Esophagus muscularis mucosa (tissue), 4 donors: Measurements from ENCODE around the gene PRDX5. TPM values are rescaled to one million over a fixed set of nuclear protein-coding genes. Genes with fewer than 3 reads are reported as not detected.

ENCODE experiments used
- DNase-seq: peaks from one replicate; pipeline ENCODE4 v3.0.0-alpha.2; 2017; ENCODE audit errors: extremely low spot score
- H3K27ac ChIP-seq, 4 donors: fragments of 200-600 bp; sonication (generic); replicated peaks in 1 of 4; 1 replicate in 3 of 4; 2 replicates in 1 of 4; pipeline ENCODE4 v1.5.1; 2016 to 2019; ENCODE audit warnings: mild to moderate bottlenecking in 1 of 4
- H3K27me3 ChIP-seq, 4 donors: fragments of 200-600 bp; sonication (generic); one replicate each; pipeline versions ENCODE4 v1.5.1 to v1.6.0; 2016 to 2019
- H3K36me3 ChIP-seq, 4 donors: fragments of 200-600 bp; sonication (generic); one replicate each; pipeline ENCODE4 v1.5.1; 2016 to 2019
- H3K4me1 ChIP-seq, 4 donors: fragments of 200-600 bp; sonication (generic); one replicate each; pipeline ENCODE4 v1.5.1; 2016 to 2019
- H3K4me3 ChIP-seq, 4 donors: fragments of 200-600 bp; sonication (generic); 1 replicate in 2 of 4; 2 replicates in 2 of 4; pipeline ENCODE4 v1.5.1; 2016 to 2019; ENCODE audit warnings: mild to moderate bottlenecking in 4 of 4, moderate library complexity in 1 of 4
- H3K9me3 ChIP-seq, 4 donors: fragments of 200-600 bp; sonication (generic); 1 replicate in 3 of 4; 2 replicates in 1 of 4; pipeline ENCODE4 v1.5.1; 2016 to 2019
- EP300 ChIP-seq: sonication (generic); formaldehyde crosslinking; IDR thresholded peaks from one replicate; pipeline ENCODE4 v1.6.1; 2017; ENCODE audit warnings: antibody characterized with exemption
- POLR2A ChIP-seq: fragments of 450-650 bp; IDR thresholded peaks from one replicate; pipeline ENCODE4 v1.6.1; 2017; ENCODE audit warnings: antibody characterized with exemption, moderate library complexity, mild to moderate bottlenecking, low read depth
- POLR2AphosphoS5 ChIP-seq, 2 donors: sonication (generic); formaldehyde crosslinking; IDR thresholded peaks; one replicate each; pipeline ENCODE4 v1.6.1; 2017; ENCODE audit warnings: antibody characterized with exemption in 2 of 2
- WGBS: methylation state at CpG from one replicate; pipeline ENCODE4 v1.1.5; 2018; 5-methylcytosine and 5-hydroxymethylcytosine counted together
- intact Hi-C: fragments of 100-400 bp; cut with DNase I; formaldehyde crosslinking; loops from one replicate; pipeline ENCODE4 v1.15.1; 2023
- total RNA-seq, 4 donors: library from RNA; depleted of rRNA; stranded (reverse); fragments of >200 nt; gene quantifications; one replicate each; pipeline versions ENCODE4 v1.1.0 to v1.2.1, GENCODE V29; 2016
- TF ChIP-seq, protein P1 (sequence below), 3 experiments: fragments of 200-600 bp in 2 of 3; fragments of 450-650 bp in 1 of 3; sonication (generic) in 2 of 3; IDR thresholded peaks; one replicate each; pipeline ENCODE4 v1.5.1; 2017 to 2019; ENCODE audit warnings: antibody characterized with exemption in 3 of 3, mild to moderate bottlenecking in 2 of 3, moderate library complexity in 1 of 3

The PRDX5 gene
- total RNA-seq, 4 donors from 2014 or later: 144 to 178 (median 155) TPM

DNA sequence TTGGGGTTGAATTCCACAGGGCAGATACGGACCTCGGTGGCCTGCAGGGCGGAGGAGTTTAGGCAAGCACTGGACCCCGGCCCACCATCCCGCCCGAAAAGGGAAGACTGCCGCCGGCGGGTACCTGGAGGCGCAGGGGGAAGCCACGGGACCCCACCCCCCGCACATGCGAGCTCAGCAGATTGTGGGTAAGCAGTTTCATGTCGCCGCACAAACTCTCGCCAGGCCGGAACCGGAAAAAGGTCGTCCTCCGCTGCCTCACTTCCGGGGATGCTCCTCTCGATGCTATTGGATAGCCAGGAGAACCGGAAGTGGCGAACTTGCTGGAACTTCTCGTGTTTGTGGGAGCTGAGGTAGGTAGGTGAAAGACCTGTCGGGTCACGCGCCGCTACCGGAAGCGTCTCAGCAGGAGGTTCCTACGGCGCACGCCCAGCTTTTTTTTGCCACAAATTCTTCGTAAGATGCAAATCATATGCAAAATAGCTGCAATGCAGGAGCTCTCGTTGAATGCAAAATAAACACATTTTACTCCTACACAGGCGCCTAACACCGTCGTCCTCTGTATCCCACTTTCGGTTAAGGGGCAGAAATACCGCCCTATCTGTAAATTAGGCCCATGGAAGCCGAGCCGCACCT is 478 bp upstream of the PRDX5 start, which contains the start of gene TRMT112:
TSS of gene TRMT112 (minus strand) at position 235 of the 636 bp plus-strand sequence. CDS start at position 202, 33 bp downstream.
- peak; percentile 99 for DNase-seq
- Histone ChIP-seq H3K27me3 (no peaks in the 10 kb centered on the region), H3K9me3 (no peaks in the 10 kb centered on the region), H3K36me3 (peaks cover 18 to 55% (median 53%) of the 10 kb centered on the region in 4 donors), H3K4me1 (peaks cover 25 to 56% (median 40%) of the 10 kb centered on the region in 4 donors), H3K27ac (peak within 1 kb of the TSS; percentile 94 to 99 (median 96)), H3K4me3 (peak within 1 kb of the TSS; percentile 79 to 95 (median 82))
- TF ChIP-seq POLR2A (peak; percentile 77), EP300 (peak; percentile 53), POLR2AphosphoS5 (IDR thresholded peaks at IDR 0.05) (peak; percentile 97)
- TF ChIP-seq, protein P1, sequence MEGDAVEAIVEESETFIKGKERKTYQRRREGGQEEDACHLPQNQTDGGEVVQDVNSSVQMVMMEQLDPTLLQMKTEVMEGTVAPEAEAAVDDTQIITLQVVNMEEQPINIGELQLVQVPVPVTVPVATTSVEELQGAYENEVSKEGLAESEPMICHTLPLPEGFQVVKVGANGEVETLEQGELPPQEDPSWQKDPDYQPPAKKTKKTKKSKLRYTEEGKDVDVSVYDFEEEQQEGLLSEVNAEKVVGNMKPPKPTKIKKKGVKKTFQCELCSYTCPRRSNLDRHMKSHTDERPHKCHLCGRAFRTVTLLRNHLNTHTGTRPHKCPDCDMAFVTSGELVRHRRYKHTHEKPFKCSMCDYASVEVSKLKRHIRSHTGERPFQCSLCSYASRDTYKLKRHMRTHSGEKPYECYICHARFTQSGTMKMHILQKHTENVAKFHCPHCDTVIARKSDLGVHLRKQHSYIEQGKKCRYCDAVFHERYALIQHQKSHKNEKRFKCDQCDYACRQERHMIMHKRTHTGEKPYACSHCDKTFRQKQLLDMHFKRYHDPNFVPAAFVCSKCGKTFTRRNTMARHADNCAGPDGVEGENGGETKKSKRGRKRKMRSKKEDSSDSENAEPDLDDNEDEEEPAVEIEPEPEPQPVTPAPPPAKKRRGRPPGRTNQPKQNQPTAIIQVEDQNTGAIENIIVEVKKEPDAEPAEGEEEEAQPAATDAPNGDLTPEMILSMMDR (IDR thresholded peaks at IDR 0.05): no peak
- under 1% methylated on average over 39 of the region's 43 CpGs for WGBS
- intact Hi-C loops: no loop called here

GRCh38 chr11:64318766-64319761 is 1.1 kb downstream of the PRDX5 start:
- TF ChIP-seq POLR2AphosphoS5 (IDR thresholded peaks at IDR 0.05) (no peak), EP300 (no peak), POLR2A (no peak)
- TF ChIP-seq, protein P1 (IDR thresholded peaks at IDR 0.05): no peak
- peak overlapping the region; percentile 94 to 99 (median 96) for H3K27ac ChIP-seq
- H3K4me3 ChIP-seq: peak overlapping the region; percentile 79 to 95 (median 82)
- H3K27me3 ChIP-seq: no peaks in the 10 kb centered on the region
- no peak for DNase-seq
- H3K36me3 ChIP-seq: peaks cover 18 to 55% (median 54%) of the 10 kb centered on the region in 4 donors
- peaks cover 17 to 41% (median 29%) of the 10 kb centered on the region in 4 donors for H3K4me1 ChIP-seq
- WGBS: 27% methylated on average over 19 of the region's 19 CpGs
- intact Hi-C loops: no loop called here
- no peaks in the 10 kb centered on the region for H3K9me3 ChIP-seq

DNA sequence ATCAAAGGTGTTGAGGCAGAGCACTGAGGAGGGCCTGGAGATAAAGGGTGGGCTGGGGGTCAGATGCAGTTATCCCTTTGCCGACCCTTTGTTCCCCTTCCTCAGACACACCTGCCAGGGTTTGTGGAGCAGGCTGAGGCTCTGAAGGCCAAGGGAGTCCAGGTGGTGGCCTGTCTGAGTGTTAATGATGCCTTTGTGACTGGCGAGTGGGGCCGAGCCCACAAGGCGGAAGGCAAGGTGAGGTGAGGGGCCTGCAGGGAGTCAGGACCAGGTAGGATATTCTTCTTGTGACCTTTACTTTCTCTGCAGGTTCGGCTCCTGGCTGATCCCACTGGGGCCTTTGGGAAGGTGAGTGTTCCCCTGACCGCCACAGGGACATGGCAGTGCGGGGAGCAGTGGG is 2.6 kb downstream of the PRDX5 start:
- Histone ChIP-seq H3K4me3 (no peak overlapping the region), H3K36me3 (peaks cover 7 to 40% (median 39%) of the 10 kb centered on the region in 4 donors), H3K9me3 (no peaks in the 10 kb centered on the region), H3K27ac (no peak overlapping the region), H3K27me3 (no peaks in the 10 kb centered on the region), H3K4me1 (peaks cover 15 to 35% (median 25%) of the 10 kb centered on the region in 4 donors)
- no peak for DNase-seq
- intact Hi-C loops: loop anchor here (2.0 kb wide), 1 partner anchor 34 kb away; no protein-coding TSS in a partner anchor
- WGBS: 96% methylated on average over 7 of the region's 7 CpGs
- TF ChIP-seq POLR2AphosphoS5 (IDR thresholded peaks at IDR 0.05) (no peak), POLR2A (no peak), EP300 (no peak)
- TF ChIP-seq, protein P1 (IDR thresholded peaks at IDR 0.05): no peak

GRCh38 chr11:64321026-64321425 is 3.1 kb downstream of the PRDX5 start:
- H3K36me3 ChIP-seq: peaks cover 6 to 35% (median 35%) of the 10 kb centered on the region in 4 donors
- TF ChIP-seq POLR2AphosphoS5 (IDR thresholded peaks at IDR 0.05) (no peak), POLR2A (no peak), EP300 (no peak)
- TF ChIP-seq, protein P1 (IDR thresholded peaks at IDR 0.05): no peak
- no peak overlapping the region for H3K4me3 ChIP-seq
- H3K4me1 ChIP-seq: peaks cover 15 to 30% (median 23%) of the 10 kb centered on the region in 4 donors
- H3K27ac ChIP-seq: no peak overlapping the region
- no peaks in the 10 kb centered on the region for H3K9me3 ChIP-seq
- WGBS: 91% methylated on average over 5 of the region's 5 CpGs
- DNase-seq: no peak
- no peaks in the 10 kb centered on the region for H3K27me3 ChIP-seq
- intact Hi-C loops: loop anchor here (2.0 kb wide), 1 partner anchor 34 kb away; no protein-coding TSS in a partner anchor
